SW480 (cell line): ENCODE results near the gene DTWD1.
"Not testable (repeated sequence)": the region's sequence is repeated elsewhere in the genome, so short reads cannot be mapped to it uniquely, and the experiment has no call there.

ENCODE experiments used
- DNase-seq: peaks from one replicate; pipeline ENCODE4 v3.0.0-alpha.2; 2016; ENCODE audit warnings: low spot score

The DTWD1 gene

DNA sequence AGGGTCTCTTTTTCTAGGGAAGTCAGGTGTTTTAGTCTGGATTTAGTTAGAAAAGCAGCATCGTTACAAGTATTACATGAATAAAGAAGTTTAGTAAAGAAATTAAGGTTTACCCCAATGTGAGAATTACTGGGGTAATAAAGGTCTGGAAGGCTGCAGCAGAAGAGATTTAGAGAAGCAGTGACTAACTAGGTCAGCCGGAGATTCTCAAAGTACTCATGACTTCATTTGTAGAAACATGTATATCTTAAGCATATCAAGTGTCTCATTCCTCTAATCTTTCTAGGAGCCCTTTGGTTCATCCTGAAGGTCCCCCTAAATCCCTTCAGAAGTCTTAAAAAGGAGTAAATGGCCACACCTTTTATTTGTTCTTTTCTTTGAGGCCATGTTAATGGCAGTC lies 26.0 kb downstream of the DTWD1 start:
- DNase-seq: no peak

DNA sequence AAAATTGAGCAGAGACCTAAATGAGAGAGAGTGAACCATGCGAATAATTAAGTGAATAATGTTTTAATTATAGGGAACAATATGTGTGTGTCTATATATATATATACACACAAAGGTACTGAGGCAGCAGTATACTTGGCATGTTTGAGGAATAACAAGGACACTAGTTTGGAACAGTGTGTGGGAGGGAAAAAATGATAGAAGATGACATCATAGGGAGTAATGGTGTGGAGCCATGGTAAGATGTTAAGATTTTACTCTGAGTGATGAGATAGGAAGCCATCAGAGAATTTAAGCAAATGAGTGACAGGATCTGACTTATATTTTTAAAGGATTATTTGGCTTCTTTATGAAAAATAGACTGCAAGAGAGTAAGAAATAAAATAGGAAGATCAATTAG lies 29.1 kb downstream of the DTWD1 start:
- DNase-seq: no peak

DNA sequence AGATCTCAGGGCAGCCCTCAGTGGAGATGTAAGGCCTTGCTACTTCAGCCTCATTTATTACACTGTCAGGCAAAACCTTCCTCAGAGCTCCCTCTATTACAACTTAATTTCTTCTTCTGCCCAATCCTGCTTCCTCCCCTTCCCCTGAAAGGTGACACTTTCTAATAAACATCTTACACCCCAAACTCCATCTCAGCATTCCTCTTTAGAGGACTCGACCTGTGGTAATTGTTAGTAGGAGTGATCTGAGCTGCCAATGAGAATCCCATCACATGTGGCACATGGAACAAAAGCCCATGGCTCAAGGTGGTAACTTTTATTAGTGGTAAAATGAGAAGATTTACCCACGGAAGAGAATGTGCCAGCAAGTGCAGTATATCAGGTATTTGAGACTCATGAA lies 29.8 kb downstream of the DTWD1 start:
- DNase-seq: no peak

DNA sequence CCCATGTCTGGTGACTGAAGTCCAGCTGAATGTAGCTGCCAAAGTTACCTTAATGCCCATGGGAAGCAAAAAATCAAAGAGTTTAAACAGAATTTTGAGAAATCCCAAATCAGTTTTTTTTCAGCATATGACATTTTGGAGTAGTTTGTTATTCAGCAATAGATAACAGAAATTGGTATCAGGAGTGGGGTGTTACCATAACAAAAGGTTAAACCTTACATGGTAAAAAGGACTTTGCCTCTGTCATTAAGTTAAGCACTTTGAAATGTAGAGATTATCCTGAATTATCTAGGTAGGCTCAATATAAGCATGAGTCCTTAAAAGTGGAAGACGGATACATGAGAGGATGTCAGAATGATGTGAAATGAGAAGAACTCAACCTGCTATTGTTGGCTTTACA lies 32.1 kb downstream of the DTWD1 start:
- DNase-seq: no peak

DNA sequence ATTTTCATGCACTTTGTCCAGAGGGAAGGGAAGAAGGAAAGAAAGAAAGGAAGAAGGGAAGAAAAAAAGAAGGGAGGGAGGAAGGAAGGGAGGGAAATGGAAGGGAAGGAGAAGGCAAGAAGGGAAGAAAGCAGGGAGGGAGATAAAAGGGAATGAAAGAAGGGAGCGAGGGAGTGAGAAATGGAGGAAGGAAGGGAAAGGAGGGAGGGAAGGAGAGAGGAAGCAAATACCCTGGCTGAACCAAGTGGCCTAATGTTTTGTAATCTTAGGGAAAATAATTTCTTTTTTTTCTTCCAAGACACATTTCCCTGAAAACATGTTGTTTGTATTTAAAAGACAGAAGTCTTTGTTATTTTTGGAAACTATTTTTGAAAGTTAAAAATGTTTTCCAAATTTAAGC lies 35.9 kb downstream of the DTWD1 start:
- no peak for DNase-seq

DNA sequence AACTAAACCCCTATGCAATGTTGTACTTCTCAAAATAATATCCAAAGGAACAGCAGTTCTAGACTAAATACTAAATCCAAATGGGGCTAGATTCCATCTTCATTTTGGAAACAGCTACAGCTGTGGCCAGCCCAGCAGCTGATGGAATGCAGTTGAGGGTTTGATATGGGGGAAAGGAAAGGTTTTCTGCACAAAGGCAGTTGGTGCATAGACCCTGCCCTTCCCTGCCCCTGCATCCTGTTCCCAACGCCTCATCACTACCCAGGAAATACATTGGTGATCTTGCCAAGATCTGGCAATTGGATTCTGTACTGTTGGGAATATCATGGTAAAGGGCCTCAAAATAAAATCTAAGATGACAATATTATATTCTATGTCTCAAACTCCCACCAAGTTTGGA lies 43.9 kb downstream of the DTWD1 start:
- no peak for DNase-seq

DNA sequence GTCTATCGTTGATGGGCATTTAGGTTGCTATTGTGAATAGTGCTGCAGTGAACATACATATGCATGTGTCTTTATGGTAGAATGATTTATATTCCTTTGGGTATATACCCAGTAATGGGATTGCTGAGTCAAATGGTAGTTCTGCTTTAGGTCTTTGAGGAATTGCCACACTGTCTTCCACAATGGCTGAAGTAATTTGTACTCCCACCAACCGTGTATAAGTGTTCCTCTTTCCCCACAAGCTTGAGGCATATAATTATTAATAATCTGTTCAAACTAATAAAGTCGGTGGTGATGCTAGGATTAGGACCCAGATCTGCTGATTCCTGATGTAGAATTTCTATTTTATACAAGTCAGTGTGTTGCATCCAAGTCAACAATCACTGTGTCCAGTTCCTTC lies 45.6 kb downstream of the DTWD1 start:
- DNase-seq: not testable (repeated sequence)

DNA sequence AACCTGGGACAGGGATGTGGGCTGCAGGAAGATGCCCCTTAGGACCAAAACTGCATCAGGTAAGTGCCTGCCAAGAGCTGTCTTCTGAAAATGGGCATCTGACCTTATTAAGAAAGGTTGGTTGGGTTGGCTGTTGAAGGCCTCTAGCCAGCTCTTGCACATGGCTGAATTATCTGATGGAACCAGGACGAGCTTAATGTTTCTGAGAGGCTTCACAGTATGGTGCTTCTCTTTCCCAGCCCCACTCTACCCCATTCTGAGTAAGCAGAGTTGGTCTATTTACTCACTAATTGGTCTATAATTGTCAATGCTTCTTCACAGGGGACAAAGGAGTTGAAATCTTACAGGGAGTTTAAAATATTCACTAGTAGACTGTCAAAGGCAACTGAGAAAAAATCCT lies 48.4 kb downstream of the DTWD1 start:
- no peak for DNase-seq

DNA sequence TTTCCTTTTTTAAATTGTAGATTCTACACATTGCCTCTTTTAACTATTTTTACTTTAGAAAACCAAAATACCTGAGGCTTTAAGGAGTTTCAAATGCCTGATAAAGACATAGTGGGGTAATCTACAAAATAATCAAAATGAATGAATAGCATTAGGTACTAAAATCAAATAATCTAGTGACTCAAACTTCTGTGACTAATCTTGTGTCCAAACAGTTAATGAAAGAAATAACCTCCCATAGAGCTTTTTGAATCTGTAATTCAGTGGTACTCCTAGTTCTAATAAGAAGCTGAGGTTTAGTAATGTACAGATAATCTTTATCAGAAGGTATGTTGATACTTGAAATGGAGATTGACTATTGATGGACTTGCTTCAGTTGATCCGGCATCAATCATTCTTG lies 53.0 kb downstream of the DTWD1 start:
- DNase-seq: no peak

DNA sequence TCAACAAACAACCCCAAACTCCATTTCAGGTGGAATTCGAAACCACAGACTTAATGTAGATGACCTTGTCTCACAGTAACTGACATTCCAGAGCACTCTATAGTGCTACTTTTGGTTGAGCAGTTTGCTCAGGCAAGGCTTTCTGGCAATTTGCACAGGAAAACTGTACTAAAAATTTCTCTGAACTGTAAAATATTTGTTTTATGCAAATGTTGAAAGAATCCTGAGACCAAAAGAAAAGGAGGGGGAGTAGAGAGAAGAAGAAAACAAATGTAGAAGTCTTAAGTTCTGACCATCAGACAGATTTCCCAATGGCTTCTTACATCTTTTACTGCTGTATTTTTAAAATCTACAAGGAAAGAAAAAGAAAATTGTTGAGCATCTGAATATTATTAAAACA lies 53.5 kb downstream of the DTWD1 start:
- DNase-seq: no peak

DNA sequence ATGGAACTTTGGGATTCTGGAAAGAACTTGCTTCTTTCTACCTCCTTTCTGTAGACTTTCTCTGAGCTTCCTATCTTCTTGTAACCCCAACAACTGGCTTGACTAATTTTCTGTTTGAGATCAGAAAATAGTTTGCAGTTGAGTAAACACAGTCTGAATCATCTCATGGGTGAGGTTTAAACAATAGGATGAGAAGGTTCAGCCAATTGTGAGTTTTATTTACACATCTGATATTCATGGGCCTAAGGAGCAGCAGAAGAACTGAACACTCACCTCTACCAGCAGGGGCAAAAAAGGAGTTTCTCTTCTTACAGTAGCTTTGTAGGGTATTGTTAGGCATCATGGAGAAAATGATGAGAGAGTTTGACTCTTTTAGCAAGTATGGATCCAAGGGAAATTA lies 54.2 kb downstream of the DTWD1 start:
- DNase-seq: peak; percentile 22

DNA sequence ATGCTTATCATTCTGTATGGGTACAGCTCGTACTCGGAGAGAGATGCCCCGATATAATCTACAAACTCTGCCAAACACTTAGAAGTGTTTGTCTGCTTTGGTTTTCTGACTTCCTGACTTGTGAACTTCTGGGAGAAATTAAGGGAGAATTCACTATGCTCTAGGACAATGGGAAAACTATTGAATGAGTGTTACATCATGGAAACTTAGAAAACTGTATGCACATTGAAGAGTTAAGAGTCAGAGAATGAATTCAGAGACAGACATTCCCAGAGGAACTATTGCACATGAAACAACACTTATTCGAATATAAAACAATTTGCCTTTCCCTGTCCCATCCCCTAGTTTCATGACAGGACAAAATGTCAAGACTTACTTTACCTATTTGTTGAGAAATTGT lies 57.8 kb downstream of the DTWD1 start:
- no peak for DNase-seq

DNA sequence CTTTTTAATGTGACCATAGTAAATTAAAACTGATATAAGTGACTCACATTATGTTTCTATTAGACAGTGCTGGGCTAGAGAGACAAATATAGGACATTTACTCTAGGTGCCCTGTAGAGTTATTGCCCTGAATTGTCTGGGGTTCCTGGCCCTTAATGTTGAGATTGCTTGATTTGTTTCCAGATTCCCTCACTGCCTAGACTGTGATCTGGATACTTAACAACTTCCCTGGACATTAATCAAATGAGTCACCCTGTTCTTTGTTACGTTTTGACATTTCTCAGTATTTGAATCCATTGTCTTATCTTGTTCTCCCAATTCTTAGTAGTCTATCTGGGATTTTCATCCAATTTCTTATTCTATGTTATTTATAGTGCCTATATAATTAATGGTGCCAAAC lies 65.8 kb downstream of the DTWD1 start:
- no peak for DNase-seq

DNA sequence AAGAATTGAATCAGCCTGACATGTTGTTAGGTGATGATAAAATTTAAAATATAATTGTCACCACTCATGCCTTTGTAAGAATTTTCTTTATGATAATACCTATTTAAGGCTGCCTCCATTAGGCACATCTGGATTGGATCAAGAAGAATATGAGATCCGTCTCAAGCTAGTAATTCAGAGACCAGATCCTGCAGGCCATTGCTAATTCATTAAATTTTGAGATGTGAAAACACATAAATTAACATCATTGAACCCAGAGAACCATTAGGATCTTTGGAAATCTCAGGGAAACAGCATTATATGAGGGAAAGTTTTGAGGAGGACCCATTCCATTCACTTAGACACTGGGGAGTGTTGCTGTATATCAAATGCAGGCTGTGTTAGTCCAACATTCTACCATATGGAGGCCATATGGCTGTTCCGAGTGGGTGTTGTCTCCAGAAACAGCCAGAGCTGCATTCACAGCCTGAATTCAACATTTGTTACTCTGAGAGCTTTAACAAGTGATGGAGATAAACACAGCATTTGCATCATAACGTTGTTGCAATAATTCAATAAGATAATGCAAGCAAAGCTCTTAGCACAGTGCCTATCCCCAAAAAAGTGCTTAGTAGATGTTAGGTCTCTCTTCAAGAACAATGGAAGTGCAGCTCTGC lies 67.4 kb downstream of the DTWD1 start:
- DNase-seq: no peak

DNA sequence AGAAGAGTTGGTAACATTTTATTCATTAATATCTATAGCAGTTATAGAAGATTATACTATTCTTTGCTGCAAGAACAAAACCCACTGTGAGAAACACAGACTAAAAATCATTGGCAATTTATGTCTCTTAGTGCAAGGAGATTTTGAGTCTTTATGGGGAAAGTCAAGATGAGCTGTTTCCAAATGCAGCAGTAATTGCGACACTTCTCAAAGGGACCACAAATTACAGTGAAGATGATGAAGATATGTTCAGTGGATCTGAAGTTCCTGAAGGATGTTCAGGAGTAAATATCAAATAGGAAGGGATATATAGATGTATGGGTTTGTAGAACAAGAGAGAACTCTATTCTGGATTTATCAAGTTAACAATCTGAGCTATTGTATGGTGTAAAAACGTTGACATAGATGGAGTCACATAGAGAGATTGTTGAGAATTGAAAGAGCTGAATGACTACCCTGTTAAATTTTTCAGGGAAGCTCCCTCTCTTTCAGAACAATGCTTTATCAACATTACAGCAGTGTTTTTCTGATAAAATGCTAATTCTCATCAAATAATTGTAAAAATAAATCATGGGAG lies 71.8 kb downstream of the DTWD1 start:
- no peak for DNase-seq

DNA sequence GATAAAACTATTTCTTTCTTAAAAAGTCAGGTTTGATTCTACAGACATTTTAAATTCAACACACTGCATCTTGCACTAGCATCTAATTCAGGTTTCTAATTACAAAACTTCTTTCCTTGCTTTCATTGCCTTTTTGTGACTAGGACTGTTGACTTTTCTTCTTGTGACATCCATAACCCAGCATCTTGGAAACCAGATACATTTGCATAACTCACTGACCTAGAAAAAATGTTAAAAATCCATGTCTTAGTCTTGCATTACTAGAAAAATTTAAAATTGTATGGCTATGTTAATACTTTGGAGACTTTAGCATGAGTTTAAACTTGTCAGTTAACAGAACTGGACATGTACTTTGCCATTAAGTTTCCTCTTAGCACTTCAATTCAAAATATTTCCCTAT lies 72.7 kb downstream of the DTWD1 start:
- no peak for DNase-seq

DNA sequence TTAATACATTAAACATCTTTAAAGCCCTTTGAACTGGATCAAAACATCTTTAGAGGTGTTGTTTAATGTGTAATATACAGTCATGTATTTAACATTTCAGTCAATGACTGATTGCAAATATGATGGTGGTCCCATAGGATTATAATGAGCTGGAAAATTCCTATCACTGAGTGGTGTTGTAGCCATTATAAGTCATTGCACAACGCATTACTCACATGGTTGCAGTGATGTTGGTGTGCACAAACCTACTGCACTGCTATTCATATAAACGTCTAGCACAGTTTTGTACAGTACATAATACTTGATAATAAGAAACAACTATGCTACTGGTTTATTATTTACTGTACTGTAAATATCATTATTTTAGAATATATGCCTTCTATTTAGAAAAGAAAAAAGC lies 75.6 kb downstream of the DTWD1 start:
- no peak for DNase-seq

DNA sequence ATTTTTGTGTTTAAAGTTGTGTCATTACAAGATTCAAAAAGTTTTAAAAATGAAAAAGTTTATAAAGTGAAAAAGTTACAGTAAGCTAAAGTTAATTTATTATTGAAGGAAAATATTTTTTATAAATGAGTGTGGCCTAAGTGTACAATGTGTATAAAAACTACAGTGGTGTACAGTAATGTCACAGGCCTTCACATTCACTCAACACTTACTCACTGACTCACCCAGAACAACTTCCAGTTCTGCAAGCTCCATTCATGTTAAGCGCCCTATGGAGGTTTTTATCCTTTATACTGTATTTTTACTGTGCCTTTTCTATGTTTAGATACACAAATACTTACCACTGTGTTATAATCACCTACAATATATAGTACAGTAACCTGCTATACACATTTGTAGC lies 76.3 kb downstream of the DTWD1 start:
- no peak for DNase-seq

DNA sequence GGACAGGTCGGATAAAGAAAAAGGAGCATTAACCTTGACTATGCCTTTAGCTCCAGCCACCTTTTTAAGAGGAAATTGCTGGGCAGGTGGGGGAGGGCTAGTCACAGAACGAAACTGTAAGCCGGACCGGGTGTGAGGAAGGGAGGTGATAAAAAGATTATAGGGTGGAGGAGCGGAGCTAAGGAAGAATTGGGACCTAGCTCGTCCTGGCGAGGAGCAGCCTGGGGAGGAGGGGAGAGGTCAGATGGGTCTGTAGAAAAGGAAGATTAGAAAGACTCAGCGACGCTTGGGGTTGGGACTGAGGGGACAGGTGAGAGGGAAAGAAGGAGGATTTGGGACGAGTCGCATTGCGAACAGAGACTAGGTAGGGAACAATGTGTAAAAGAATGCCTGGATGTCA lies 82.1 kb downstream of the DTWD1 start:
- DNase-seq: not testable (repeated sequence)
